Tibial artery (tissue), 4 donors: ENCODE data around the gene PLS1.

Experiments
- DNase-seq, 2 donors: peaks; one replicate each; pipeline ENCODE4 v3.0.0-alpha.2; 2019
- H3K27ac ChIP-seq, 2 donors: fragments of 200-600 bp; sonication (generic) in 1 of 2; 1 replicate in 1 of 2; 2 replicates in 1 of 2; pipeline ENCODE4 v1.5.1; 2018 to 2019; ENCODE audit warnings: mild to moderate bottlenecking in 1 of 2
- H3K27me3 ChIP-seq, 2 donors: fragments of 200-600 bp; sonication (generic) in 1 of 2; one replicate each; pipeline versions ENCODE4 v1.5.1 to v1.6.0; 2016 to 2019
- H3K36me3 ChIP-seq, 3 donors: fragments of 200-600 bp; sonication (generic) in 2 of 3; one replicate each; pipeline ENCODE4 v1.5.1; 2016 to 2019; ENCODE audit warnings: mild to moderate bottlenecking in 2 of 3
- H3K4me1 ChIP-seq, 4 donors: fragments of 200-600 bp; sonication (generic) in 2 of 4; 1 replicate in 3 of 4; 2 replicates in 1 of 4; pipeline ENCODE4 v1.5.1; 2016 to 2019
- H3K4me3 ChIP-seq, 2 donors: fragments of 200-600 bp; sonication (generic) in 1 of 2; 1 replicate in 1 of 2; 2 replicates in 1 of 2; pipeline ENCODE4 v1.5.1; 2018 to 2019; ENCODE audit warnings: mild to moderate bottlenecking in 2 of 2
- H3K9me3 ChIP-seq, 3 donors: fragments of 200-600 bp; sonication (generic) in 1 of 3; one replicate each; pipeline ENCODE4 v1.5.1; 2016 to 2019
- CTCF ChIP-seq, 2 experiments: fragments of 200-600 bp in 1 of 2; fragments of 450-650 bp in 1 of 2; IDR thresholded peaks; one replicate each; pipeline ENCODE4 v1.5.1; 2017 to 2019; ENCODE audit warnings: antibody characterized with exemption in 2 of 2, mild to moderate bottlenecking in 1 of 2, moderate library complexity in 1 of 2
- intact Hi-C: fragments of 100-400 bp; cut with DNase I; formaldehyde crosslinking; loops from one replicate; pipeline ENCODE4 v1.15.0; 2023; ENCODE audit warnings: low total_unique reads

Gene PLS1

GRCh38 chr3:142636050-142636449 is 39.9 kb downstream of the PLS1 start:
- intact Hi-C loops: no loop called here
- H3K27me3 ChIP-seq: no peaks in the 10 kb centered on the region
- H3K4me3 ChIP-seq: no peak overlapping the region
- no peaks in the 10 kb centered on the region for H3K4me1 ChIP-seq
- H3K36me3 ChIP-seq: no peaks in the 10 kb centered on the region
- H3K27ac ChIP-seq: no peak overlapping the region
- TF ChIP-seq CTCF (IDR thresholded peaks at IDR 0.05): no peak
- no peak for DNase-seq
- no peaks in the 10 kb centered on the region for H3K9me3 ChIP-seq

- no peak overlapping the region for H3K4me3 ChIP-seq
- no peak for TF ChIP-seq CTCF (IDR thresholded peaks at IDR 0.05)
- intact Hi-C loops: no loop called here
- H3K27me3 ChIP-seq: no peaks in the 10 kb centered on the region
- no peaks in the 10 kb centered on the region for H3K36me3 ChIP-seq
- H3K27ac ChIP-seq: no peak overlapping the region
- DNase-seq: no peak
- no peaks in the 10 kb centered on the region for H3K9me3 ChIP-seq
- no peaks in the 10 kb centered on the region for H3K4me1 ChIP-seq
Observed at GRCh38 chr3:142636664-142637063, 40.5 kb downstream of the PLS1 start.

- Histone ChIP-seq H3K36me3 (no peaks in the 10 kb centered on the region), H3K9me3 (no peaks in the 10 kb centered on the region)
Observed at GRCh38 chr3:142638291-142638690, 42.1 kb downstream of the PLS1 start.

GRCh38 chr3:142641504-142641903 is 45.3 kb downstream of the PLS1 start:
- Histone ChIP-seq H3K36me3 (no peaks in the 10 kb centered on the region), H3K4me1 (no peaks in the 10 kb centered on the region), H3K9me3 (no peaks in the 10 kb centered on the region), H3K4me3 (no peak overlapping the region), H3K27ac (no peak overlapping the region), H3K27me3 (no peaks in the 10 kb centered on the region)
- no peak for TF ChIP-seq CTCF (IDR thresholded peaks at IDR 0.05)
- no peak for DNase-seq
- intact Hi-C loops: no loop called here

More at GRCh38 chr3:142638291-142638690, 42.1 kb downstream of the PLS1 start:
- intact Hi-C loops: no loop called here
- no peak overlapping the region for H3K4me3 ChIP-seq
- H3K27ac ChIP-seq: no peak overlapping the region
- DNase-seq: no peak
- no peak for TF ChIP-seq CTCF (IDR thresholded peaks at IDR 0.05)
- no peaks in the 10 kb centered on the region for H3K4me1 ChIP-seq
- H3K27me3 ChIP-seq: no peaks in the 10 kb centered on the region

- H3K4me1 ChIP-seq: no peaks in the 10 kb centered on the region
- H3K4me3 ChIP-seq: no peak overlapping the region
- intact Hi-C loops: no loop called here
- no peak for DNase-seq
- no peak overlapping the region for H3K27ac ChIP-seq
- TF ChIP-seq CTCF (IDR thresholded peaks at IDR 0.05): no peak
- no peaks in the 10 kb centered on the region for H3K9me3 ChIP-seq
- H3K27me3 ChIP-seq: no peaks in the 10 kb centered on the region
- H3K36me3 ChIP-seq: no peaks in the 10 kb centered on the region
Observed at GRCh38 chr3:142642956-142643355, 46.8 kb downstream of the PLS1 start.

GRCh38 chr3:142644502-142644901 is 48.3 kb downstream of the PLS1 start:
- no peak overlapping the region for H3K27ac ChIP-seq
- DNase-seq: no peak
- intact Hi-C loops: no loop called here
- H3K36me3 ChIP-seq: no peaks in the 10 kb centered on the region
- H3K9me3 ChIP-seq: no peaks in the 10 kb centered on the region
- no peaks in the 10 kb centered on the region for H3K4me1 ChIP-seq
- no peak for TF ChIP-seq CTCF (IDR thresholded peaks at IDR 0.05)
- H3K27me3 ChIP-seq: no peaks in the 10 kb centered on the region
- no peak overlapping the region for H3K4me3 ChIP-seq
